PC-9 (cell line): ENCODE measurements around the gene PRDM15. TPM values are rescaled to one million over a fixed set of nuclear protein-coding genes. Genes with fewer than 3 reads are reported as not detected.
A peak's percentile ranks its signal among the peaks of the same experiment; 100 is the strongest.

Experiments used
- BruUV-seq: library from RNA; stranded (reverse); fragments of 400-500 nt; replicated peaks from 2 replicates; lab custom pipeline; 2021; lab: Mats Ljungman, UMichigan
- CTCF ChIA-PET: fragments of 300-600 bp; sonication (Branson Sonifier 250); formaldehyde crosslinking; loops from one replicate; lab custom pipeline; 2022; ENCODE audit warnings: antibody characterized with exemption; lab: Charles Lee
- POLR2A ChIA-PET: fragments of 300-600 bp; sonication (Branson Sonifier 250); formaldehyde crosslinking; loops from one replicate; lab custom pipeline; 2022; ENCODE audit warnings: antibody characterized with exemption; ENCODE audit not compliant: unreplicated experiment; lab: Charles Lee
- DNase-seq, 2 experiments: peaks; one replicate each; pipeline versions ENCODE4 v3.0.0 to v3.0.0-alpha.2; 2015 to 2022; ENCODE audit warnings: mixed read lengths in 1 of 2
- H2AFZ ChIP-seq: fragments of 200-600 bp; sonication (generic); 2 replicates; pipeline ENCODE4 v1.8.1; 2017; ENCODE audit warnings: antibody characterized with exemption
- H3F3A ChIP-seq: fragments of 200-600 bp; sonication (generic); 2 replicates; pipeline ENCODE4 v1.8.1; 2017; ENCODE audit warnings: antibody characterized with exemption, mild to moderate bottlenecking, low read depth; ENCODE audit not compliant: insufficient read depth
- H3K27ac ChIP-seq: fragments of 200-600 bp; sonication (generic); 2 replicates; pipeline ENCODE4 v1.6.1; 2016; ENCODE audit warnings: mixed run types
- H3K27me3 ChIP-seq: fragments of 200-600 bp; sonication (generic); 2 replicates; pipeline ENCODE4 v1.6.1; 2016; ENCODE audit warnings: low read depth, mixed run types; ENCODE audit not compliant: insufficient read depth
- H3K36me3 ChIP-seq: fragments of 200-600 bp; sonication (generic); 2 replicates; pipeline ENCODE4 v1.6.1; 2016; ENCODE audit warnings: low read depth, mixed run types
- H3K4me1 ChIP-seq: fragments of 200-600 bp; sonication (generic); replicated peaks from 2 replicates; pipeline ENCODE4 v1.6.1; 2016; ENCODE audit warnings: mixed run types; ENCODE audit not compliant: insufficient read depth
- H3K4me2 ChIP-seq: fragments of 200-600 bp; sonication (generic); 2 replicates; pipeline ENCODE4 v1.6.1; 2017; ENCODE audit warnings: mixed run types
- H3K4me3 ChIP-seq: fragments of 200-600 bp; sonication (generic); 2 replicates; pipeline ENCODE4 v1.6.1; 2016; ENCODE audit warnings: mixed run types
- H3K79me2 ChIP-seq: fragments of 200-600 bp; sonication (generic); 2 replicates; pipeline ENCODE4 v1.6.1; 2017; ENCODE audit warnings: low read depth, mixed run types
- H3K9me2 ChIP-seq: fragments of 200-600 bp; sonication (generic); 2 replicates; pipeline ENCODE4 v1.8.1; 2017; ENCODE audit warnings: mild to moderate bottlenecking; ENCODE audit not compliant: insufficient read depth
- H3K9me3 ChIP-seq: fragments of 200-600 bp; sonication (generic); 2 replicates; pipeline ENCODE4 v1.8.1; 2016; ENCODE audit warnings: low read depth; ENCODE audit not compliant: insufficient read depth
- H4K20me1 ChIP-seq: fragments of 200-600 bp; sonication (generic); 2 replicates; pipeline ENCODE4 v1.8.1; 2017; ENCODE audit not compliant: insufficient read depth
- CTCF ChIP-seq: fragments of 200-600 bp; sonication (generic); conservative IDR thresholded peaks from 2 replicates; pipeline ENCODE4 v1.6.1; 2017; ENCODE audit warnings: mixed run types, antibody characterized with exemption, mild to moderate bottlenecking, moderate library complexity
- EZH2 ChIP-seq: fragments of 200-600 bp; sonication (generic); IDR thresholded peaks from 2 replicates; pipeline ENCODE4 v1.8.0; 2017; ENCODE audit warnings: antibody characterized with exemption, low read depth
- intact Hi-C: fragments of 100-400 bp; cut with micrococcal nuclease; formaldehyde crosslinking; loops from one replicate; pipeline ENCODE4 v1.10.0; 2022; ENCODE audit not compliant: unreplicated experiment
- total RNA-seq: library from RNA; stranded (reverse); gene quantifications from 2 replicates; pipeline ENCODE4 v1.2.3, GENCODE V29; 2021

Gene PRDM15
- total RNA-seq, 1 experiment from 2014 or later: 8.8 TPM

GRCh38 chr21:41758550-41758949 lies 120.6 kb downstream of the PRDM15 start:
- no peaks in the 10 kb centered on the region for H3K27me3 ChIP-seq
- peaks cover 99% of the 10 kb centered on the region for H3K79me2 ChIP-seq
- ChIA-PET CTCF (no interaction called here), POLR2A (interaction anchor here (0.6 to 0.7 kb wide), 2 partner anchors 28 to 80 kb away, joined by 3 read pairs; no protein-coding TSS in a partner anchor)
- peaks cover 82% of the 10 kb centered on the region for H4K20me1 ChIP-seq
- H3K27ac ChIP-seq: peak overlapping the region; percentile 99
- BruUV-seq: no TSS peak
- peaks cover 74% of the 10 kb centered on the region for H3K4me1 ChIP-seq
- peaks cover 54% of the 10 kb centered on the region for H3K36me3 ChIP-seq
- H3F3A ChIP-seq: peaks cover 94% of the 10 kb centered on the region
- H3K4me2 ChIP-seq: peak overlapping the region; percentile 96
- H2AFZ ChIP-seq: no peak overlapping the region
- H3K9me3 ChIP-seq: no peaks in the 10 kb centered on the region
- peak; percentile 74 to 94 for DNase-seq
- TF ChIP-seq EZH2 (no peak), CTCF (no peak)
- peak overlapping the region; percentile 100; the same call in 1 of the 2 replicates for H3K4me3 ChIP-seq
- intact Hi-C loops: loop anchor here (2.0 kb wide), 2 partner anchors 32 to 124 kb away; no protein-coding TSS in a partner anchor
- no peaks in the 10 kb centered on the region for H3K9me2 ChIP-seq

- no peaks in the 10 kb centered on the region for H3K9me2 ChIP-seq
- H3K27me3 ChIP-seq: no peaks in the 10 kb centered on the region
- no peaks in the 10 kb centered on the region for H3K9me3 ChIP-seq
- CTCF ChIA-PET: interaction anchor here (0.5 kb wide), 1 partner anchor 67 kb away, joined by 9 read pairs; no protein-coding TSS in a partner anchor
- peaks cover 88% of the 10 kb centered on the region for H4K20me1 ChIP-seq
- peak in 1 of 2 experiments; percentile 82 for DNase-seq
- H3K4me1 ChIP-seq: peaks cover 98% of the 10 kb centered on the region
- H3K27ac ChIP-seq: peak overlapping the region; percentile 75
- H3K4me2 ChIP-seq: peak overlapping the region; percentile 74
- H3F3A ChIP-seq: peaks cover 93% of the 10 kb centered on the region
- POLR2A ChIA-PET: interaction anchor here (0.6 kb wide), 1 partner anchor 38 kb away, joined by 3 read pairs; no protein-coding TSS in a partner anchor
- H3K36me3 ChIP-seq: peaks cover 33% of the 10 kb centered on the region
- peaks cover 99% of the 10 kb centered on the region for H3K79me2 ChIP-seq
- intact Hi-C loops: no loop called here
- BruUV-seq: no TSS peak
- H3K4me3 ChIP-seq: peak overlapping the region; percentile 37; the same call in 1 of the 2 replicates
- H2AFZ ChIP-seq: no peak overlapping the region
- TF ChIP-seq CTCF: no peak
- TF ChIP-seq EZH2: no peak
Measured at GRCh38 chr21:41755934-41756773, 123.0 kb downstream of the PRDM15 start.

- peaks cover 38% of the 10 kb centered on the region for H3K36me3 ChIP-seq
- no peak overlapping the region for H2AFZ ChIP-seq
- peaks cover 88% of the 10 kb centered on the region for H4K20me1 ChIP-seq
- peaks cover 93% of the 10 kb centered on the region for H3F3A ChIP-seq
- no peaks in the 10 kb centered on the region for H3K27me3 ChIP-seq
- H3K27ac ChIP-seq: peak overlapping the region; percentile 75
- H3K79me2 ChIP-seq: peaks cover 99% of the 10 kb centered on the region
- H3K9me3 ChIP-seq: no peaks in the 10 kb centered on the region
- peak in 1 of 2 experiments; percentile 48 for DNase-seq
- CTCF ChIA-PET: interaction anchor here (0.5 kb wide), 1 partner anchor 67 kb away, joined by 9 read pairs; no protein-coding TSS in a partner anchor
- H3K9me2 ChIP-seq: no peaks in the 10 kb centered on the region
- intact Hi-C loops: no loop called here
- BruUV-seq: no TSS peak
- H3K4me1 ChIP-seq: peaks cover 98% of the 10 kb centered on the region
- POLR2A ChIA-PET: interaction anchor here (0.6 kb wide), 1 partner anchor 37 kb away, joined by 3 read pairs; no protein-coding TSS in a partner anchor
- no peak for TF ChIP-seq CTCF
- peak overlapping the region; percentile 37; the same call in 1 of the 2 replicates for H3K4me3 ChIP-seq
- peak overlapping the region; percentile 74 for H3K4me2 ChIP-seq
Measured at GRCh38 chr21:41755258-41755933, 123.7 kb downstream of the PRDM15 start.
